Testis (tissue), 2 donors: ENCODE data around the gene SPCS3.

Source experiments
- CTCF ChIP-seq, 3 experiments: fragments of 450-650 bp in 2 of 3; fragments of 200-600 bp in 1 of 3; sonication (generic) in 1 of 3; IDR thresholded peaks; one replicate each; pipeline ENCODE4 v1.5.1; 2016 to 2019; ENCODE audit warnings: antibody characterized with exemption in 3 of 3, mild to moderate bottlenecking in 2 of 3, moderate library complexity in 1 of 3
- POLR2A ChIP-seq: fragments of 450-650 bp; IDR thresholded peaks from one replicate; pipeline ENCODE4 v1.6.1; 2017; ENCODE audit warnings: antibody characterized with exemption, mild to moderate bottlenecking, moderate library complexity

- no peak for TF ChIP-seq POLR2A
- TF ChIP-seq CTCF (IDR thresholded peaks at IDR 0.05): peak in 1 of 3 experiments; percentile 12
Observed at GRCh38 chr4:176277162-176277904, 42.4 kb upstream of the SPCS3 start.
